ENCODE measurements around the gene SEC62. TPM values are rescaled to one million over a fixed set of nuclear protein-coding genes. Genes with fewer than 3 reads are reported as not detected.

The SEC62 gene
- total and polyA plus RNA-seq, 9 of the 15 experiments (the other 6 are each of a cell fraction or from before 2014, with no cell fraction given), result 34.5 to 152 (median 51.8) TPM

DNA sequence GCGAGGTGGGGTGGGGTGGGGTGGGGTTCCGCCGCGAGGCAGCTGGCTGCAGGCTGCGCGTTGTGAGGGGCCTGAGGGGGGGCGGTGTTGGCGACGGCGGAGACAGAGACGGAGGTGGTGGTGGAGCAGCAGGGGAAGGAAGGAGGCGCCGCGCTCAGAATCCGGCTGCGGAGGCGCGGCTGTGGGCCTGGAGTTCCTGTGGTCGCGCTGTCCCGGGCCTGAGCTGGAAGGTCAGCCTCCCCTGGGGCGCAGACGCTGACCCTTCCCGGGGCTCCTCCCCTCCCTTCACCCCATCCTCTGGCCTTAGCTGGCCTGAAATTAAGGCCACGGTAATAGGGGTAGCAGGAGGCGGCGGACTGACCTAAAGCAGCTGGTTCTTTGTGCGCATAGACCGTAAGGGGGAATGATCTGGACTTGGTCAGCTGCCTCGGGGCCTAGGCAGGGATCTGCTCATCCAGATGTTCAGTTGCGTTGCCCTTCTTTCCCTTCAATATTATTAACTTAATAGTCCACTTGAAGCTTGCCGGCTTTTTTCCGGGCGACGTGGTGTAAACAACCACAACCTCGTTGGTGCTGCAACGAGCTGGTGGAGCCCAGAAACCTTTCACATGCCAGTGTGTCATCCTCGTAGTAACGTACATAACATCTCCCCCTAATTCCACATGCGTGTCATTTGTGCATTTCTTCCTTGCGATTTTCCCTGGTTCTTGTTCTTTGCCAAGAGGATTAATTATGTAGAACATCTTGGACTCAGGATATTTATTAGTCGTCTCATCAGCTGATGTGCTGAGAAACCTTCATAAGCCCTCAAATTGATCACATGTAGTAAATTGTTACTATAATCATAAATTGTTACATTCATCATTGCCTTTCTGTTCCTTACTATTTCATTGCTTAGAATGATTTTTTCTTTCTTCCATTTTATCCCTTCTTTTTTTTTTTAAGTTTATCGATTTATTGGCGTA is 626 bp downstream of the SEC62 start (continued):
- TF ChIP-seq, protein P1, sequence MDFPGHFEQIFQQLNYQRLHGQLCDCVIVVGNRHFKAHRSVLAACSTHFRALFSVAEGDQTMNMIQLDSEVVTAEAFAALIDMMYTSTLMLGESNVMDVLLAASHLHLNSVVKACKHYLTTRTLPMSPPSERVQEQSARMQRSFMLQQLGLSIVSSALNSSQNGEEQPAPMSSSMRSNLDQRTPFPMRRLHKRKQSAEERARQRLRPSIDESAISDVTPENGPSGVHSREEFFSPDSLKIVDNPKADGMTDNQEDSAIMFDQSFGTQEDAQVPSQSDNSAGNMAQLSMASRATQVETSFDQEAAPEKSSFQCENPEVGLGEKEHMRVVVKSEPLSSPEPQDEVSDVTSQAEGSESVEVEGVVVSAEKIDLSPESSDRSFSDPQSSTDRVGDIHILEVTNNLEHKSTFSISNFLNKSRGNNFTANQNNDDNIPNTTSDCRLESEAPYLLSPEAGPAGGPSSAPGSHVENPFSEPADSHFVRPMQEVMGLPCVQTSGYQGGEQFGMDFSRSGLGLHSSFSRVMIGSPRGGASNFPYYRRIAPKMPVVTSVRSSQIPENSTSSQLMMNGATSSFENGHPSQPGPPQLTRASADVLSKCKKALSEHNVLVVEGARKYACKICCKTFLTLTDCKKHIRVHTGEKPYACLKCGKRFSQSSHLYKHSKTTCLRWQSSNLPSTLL (IDR thresholded peaks at IDR 0.05), result no peak
- TF ChIP-seq KAT8 (IDR thresholded peaks at IDR 0.05; ENCODE audit: low read depth) (no peak), POLR2G (IDR thresholded peaks at IDR 0.05; ENCODE audit: low read depth, low read length) (peak; percentile 68), PHB (CRISPR knock-in tag; IDR thresholded peaks at IDR 0.05) (no peak), ELK1 (CRISPR knock-in tag; IDR thresholded peaks at IDR 0.05) (no peak), KLF16 (IDR thresholded peaks at IDR 0.05) (no peak), BCOR (IDR thresholded peaks at IDR 0.05) (no peak), CBFA2T3 (IDR thresholded peaks at IDR 0.05) (no peak), HDAC8 (tag; IDR thresholded peaks at IDR 0.05) (no peak), L3MBTL2 (IDR thresholded peaks at IDR 0.05) (no peak), CEBPG (CRISPR knock-in tag; IDR thresholded peaks at IDR 0.05) (no peak), CEBPG (tag; conservative IDR thresholded peaks at IDR 0.05 in 1 of 2, IDR thresholded peaks at IDR 0.05 in 1 of 2) (no peak), FOXA1 (IDR thresholded peaks at IDR 0.05; ENCODE audit: borderline replicate concordance) (no peak), TEAD1 (CRISPR knock-in tag; IDR thresholded peaks at IDR 0.05) (0 out of 4 replicates have a peak, but pooled peaks of 1 of the 2 experiments have one; percentile 28), RBM39 (optimal IDR thresholded peaks at IDR 0.05; ENCODE audit: low read depth, low read length) (no peak), ZNF277 (CRISPR knock-in tag; IDR thresholded peaks at IDR 0.05; ENCODE audit: borderline replicate concordance) (no peak), CC2D1A (IDR thresholded peaks at IDR 0.05) (no peak)
- TF ChIP-seq, protein P2, sequence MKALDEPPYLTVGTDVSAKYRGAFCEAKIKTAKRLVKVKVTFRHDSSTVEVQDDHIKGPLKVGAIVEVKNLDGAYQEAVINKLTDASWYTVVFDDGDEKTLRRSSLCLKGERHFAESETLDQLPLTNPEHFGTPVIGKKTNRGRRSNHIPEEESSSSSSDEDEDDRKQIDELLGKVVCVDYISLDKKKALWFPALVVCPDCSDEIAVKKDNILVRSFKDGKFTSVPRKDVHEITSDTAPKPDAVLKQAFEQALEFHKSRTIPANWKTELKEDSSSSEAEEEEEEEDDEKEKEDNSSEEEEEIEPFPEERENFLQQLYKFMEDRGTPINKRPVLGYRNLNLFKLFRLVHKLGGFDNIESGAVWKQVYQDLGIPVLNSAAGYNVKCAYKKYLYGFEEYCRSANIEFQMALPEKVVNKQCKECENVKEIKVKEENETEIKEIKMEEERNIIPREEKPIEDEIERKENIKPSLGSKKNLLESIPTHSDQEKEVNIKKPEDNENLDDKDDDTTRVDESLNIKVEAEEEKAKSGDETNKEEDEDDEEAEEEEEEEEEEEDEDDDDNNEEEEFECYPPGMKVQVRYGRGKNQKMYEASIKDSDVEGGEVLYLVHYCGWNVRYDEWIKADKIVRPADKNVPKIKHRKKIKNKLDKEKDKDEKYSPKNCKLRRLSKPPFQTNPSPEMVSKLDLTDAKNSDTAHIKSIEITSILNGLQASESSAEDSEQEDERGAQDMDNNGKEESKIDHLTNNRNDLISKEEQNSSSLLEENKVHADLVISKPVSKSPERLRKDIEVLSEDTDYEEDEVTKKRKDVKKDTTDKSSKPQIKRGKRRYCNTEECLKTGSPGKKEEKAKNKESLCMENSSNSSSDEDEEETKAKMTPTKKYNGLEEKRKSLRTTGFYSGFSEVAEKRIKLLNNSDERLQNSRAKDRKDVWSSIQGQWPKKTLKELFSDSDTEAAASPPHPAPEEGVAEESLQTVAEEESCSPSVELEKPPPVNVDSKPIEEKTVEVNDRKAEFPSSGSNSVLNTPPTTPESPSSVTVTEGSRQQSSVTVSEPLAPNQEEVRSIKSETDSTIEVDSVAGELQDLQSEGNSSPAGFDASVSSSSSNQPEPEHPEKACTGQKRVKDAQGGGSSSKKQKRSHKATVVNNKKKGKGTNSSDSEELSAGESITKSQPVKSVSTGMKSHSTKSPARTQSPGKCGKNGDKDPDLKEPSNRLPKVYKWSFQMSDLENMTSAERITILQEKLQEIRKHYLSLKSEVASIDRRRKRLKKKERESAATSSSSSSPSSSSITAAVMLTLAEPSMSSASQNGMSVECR (CRISPR knock-in tag; IDR thresholded peaks at IDR 0.05), result no peak
- TF ChIP-seq, protein P3, sequence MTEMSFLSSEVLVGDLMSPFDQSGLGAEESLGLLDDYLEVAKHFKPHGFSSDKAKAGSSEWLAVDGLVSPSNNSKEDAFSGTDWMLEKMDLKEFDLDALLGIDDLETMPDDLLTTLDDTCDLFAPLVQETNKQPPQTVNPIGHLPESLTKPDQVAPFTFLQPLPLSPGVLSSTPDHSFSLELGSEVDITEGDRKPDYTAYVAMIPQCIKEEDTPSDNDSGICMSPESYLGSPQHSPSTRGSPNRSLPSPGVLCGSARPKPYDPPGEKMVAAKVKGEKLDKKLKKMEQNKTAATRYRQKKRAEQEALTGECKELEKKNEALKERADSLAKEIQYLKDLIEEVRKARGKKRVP (CRISPR knock-in tag; IDR thresholded peaks at IDR 0.05), result no peak
